Suppressor macrophage treated with lipopolysaccharide for 1 hour (primary cell): ENCODE data around the gene DPYSL4.

Source experiments
- DNase-seq, 3 donors: peaks; one replicate each; pipeline ENCODE4 v3.0.0-alpha.2; 2020 to 2022

The DPYSL4 gene

GRCh38 chr10:132230557-132231210 is 43.9 kb downstream of the DPYSL4 start:
- DNase-seq: no peak

DNA sequence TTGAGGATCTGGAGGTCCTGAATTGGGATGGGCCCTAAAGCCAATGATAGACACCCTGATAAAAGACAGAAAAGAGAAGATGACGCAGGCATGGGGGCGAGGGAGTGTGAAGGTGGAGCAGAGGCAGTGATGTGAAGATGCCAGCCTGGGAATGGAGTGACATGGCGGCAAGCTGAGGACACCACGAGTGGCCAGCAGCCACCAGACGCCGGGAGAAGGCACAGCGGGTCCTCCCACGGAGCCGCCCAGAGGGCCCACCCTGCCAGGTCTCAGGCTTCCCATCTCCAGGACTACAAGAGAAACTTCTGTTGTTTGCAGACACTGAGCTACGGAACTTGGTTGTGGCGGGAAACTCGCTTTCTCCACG is 44.9 kb downstream of the DPYSL4 start:
- no peak for DNase-seq

DNA sequence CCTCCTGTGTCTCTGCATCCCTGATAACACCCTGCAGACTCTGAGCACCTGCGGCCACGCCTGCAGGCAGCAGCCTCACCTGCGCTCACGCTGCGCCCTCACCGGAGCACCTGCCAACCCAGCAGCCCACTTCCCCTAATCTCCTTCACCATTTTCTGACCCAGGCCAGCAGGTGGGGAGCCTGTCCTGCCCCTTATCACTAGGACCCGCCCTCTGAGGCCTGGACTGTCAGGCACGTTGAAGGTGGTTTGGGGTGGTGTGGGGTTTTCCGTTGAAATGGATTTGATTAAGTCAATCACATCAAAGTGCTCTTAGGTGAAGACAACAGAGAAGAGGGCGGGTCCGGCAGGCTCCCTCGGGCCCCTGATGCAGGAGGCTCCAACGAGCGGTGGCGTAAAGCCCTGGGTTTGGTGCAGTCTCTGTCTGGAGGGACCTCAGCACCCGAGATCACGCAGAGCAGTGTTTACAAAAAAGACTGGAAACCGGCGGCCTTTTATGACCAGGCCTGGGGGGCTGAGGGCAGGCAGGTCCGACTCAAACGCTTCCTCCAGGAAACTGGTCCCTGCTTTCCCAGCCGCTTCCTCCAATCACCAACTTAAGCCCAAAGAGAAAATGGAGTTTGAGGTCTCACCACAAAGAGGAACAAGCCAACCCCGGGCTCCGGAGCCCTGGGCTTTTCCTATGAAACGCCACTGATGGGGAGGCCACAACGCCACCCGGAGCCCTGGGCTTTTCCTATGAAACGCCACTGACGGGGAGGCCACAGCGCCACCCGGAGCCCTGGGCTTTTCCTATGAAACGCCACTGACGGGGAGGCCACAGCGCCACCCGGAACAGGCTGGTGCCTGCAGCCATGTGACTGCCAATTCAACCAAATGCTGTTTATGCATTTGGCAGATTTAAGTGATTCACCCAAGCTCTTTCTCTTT is 45.5 kb downstream of the DPYSL4 start:
- DNase-seq: peak; percentile 92 to 96 (median 95)

- no peak for DNase-seq
These were observed 46.2 kb downstream of the DPYSL4 start for GRCh38 chr10:132232981-132233380.

DNA sequence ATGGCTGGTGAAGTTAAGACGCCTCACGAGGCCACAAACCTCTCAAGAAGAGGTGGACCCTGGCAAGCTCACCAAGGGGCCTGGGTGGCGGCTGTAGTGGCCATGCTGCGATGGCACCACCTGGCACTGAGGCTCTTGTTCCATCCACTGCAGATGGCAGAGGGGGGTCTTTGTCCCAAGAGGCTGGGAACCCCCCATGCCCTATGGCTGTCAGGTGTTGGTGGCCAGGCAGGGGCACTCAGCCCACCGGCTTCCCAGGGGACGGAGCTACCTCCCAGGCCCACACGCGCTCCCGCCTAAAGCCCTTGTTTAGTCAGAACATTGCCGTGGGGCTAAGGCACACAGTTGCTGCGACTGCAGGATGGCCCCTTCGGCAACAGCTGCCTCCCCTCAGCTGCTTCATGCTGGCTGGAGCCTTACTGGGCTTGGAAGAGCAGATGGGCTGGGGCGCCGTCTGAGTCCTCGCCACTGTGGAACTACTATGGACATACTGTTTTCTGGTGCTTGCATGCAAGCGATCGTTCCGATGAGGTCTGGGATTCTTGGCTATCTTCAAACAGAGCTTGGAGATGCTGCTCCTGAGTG is 46.8 kb downstream of the DPYSL4 start:
- no peak for DNase-seq

DNA sequence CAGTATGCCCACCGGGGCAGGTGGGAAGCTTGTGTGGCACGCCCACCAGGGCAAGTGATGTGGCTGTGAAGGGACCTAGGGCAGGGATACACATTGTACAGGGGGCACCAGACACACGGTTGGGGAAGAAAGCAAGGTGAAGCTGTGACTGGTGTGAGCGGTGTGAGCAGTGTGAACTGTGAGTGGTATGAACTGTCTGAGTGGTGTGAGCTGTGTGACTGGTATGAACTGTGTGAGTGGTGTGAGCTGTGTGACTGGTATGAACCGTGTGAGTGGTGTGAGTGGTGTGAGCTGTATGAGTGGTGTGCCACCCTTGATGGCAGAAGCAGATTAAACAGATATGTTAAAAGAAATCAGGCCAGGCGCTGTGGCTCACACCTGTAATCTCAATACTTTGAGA is 48.1 kb downstream of the DPYSL4 start:
- no peak for DNase-seq

DNA sequence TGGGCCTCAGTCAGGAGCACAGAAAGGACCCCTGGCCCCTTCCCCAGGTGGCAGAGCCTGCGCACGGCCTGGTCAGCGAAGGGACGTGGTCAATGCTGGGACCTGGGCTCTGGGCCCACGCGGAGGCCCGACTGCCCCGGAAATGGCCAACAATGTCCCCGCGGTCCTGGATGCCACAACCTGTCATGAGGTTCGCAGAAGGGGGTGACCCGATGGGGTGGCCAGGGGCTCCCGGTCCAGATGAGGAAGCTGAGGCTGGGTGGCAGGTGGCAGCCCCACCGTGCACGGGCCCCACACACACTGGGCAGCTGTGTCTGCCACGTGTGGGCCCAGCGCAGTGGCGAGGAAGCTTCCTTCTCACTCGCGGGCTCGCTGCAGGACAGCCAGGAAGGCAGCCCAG is 49.4 kb downstream of the DPYSL4 start:
- DNase-seq: no peak

GRCh38 chr10:132236881-132237280 is 50.1 kb downstream of the DPYSL4 start:
- no peak for DNase-seq

DNA sequence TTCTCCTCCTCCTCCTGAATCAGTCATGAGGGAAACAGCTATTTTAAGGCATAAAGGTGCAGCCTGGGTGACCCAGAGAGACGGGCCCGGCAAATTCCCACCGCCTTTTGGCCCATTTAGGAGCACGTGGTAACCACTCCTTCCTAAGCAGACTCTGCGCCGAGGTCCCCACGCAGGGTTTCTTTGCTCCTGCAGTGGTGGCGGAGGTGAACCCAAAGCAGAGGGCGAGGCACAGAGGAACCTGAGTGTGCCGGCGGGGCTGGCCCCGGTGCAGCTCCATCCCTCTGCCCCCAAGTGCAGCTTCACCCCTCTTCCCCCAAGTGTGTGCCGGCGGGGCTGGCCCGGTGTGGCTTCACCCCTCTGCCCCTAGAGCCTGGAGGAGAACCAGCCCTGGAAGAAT is 50.6 kb downstream of the DPYSL4 start:
- DNase-seq: no peak

GRCh38 chr10:132237871-132238270 is 51.1 kb downstream of the DPYSL4 start:
- peak in 1 of 3 donors; percentile 15 for DNase-seq

- DNase-seq: no peak
These were observed 51.8 kb downstream of the DPYSL4 start for GRCh38 chr10:132238371-132239125.

DNA sequence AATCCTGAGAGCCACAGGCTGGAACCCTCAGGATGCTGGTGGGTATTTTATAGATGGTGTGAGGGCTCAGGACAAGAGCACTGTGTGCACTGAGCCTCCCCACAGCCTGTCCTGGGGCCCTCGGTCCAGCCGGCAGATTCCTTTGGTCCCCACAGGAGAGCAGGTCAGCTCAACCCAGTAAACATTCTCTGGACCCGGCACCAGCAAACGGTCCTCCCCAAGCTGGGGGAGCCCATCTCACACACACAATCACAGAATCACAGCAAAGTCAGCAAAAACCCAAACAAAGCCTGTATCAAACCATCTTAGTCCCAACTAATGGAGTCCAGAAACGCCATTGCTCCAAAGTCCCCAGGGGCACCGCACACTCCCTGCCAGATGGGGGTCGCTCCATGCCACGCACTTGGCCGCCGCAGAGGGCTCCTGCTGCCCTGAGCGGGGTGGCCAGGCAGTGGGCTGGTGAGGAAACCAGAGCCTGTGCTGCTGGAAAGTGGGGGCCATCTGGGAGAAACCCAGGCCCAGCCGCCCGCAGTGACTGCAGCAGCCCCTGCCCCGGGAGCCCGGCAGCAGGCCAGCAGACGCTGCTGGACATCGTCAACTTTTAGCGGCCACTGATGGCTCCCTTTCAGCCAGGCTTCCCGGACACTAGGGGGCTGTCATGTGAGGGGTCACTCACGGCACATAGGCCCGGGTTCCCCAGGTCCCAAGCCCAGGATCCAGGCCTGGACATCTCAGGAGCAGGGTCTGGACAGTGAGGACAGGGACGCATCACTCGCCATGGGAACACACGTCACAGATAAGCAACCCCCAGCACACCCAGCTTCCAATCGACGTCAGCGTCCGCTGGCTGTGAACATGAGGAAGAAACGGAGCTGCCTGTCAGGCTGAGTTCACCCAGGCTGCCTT is 52.6 kb downstream of the DPYSL4 start:
- no peak for DNase-seq

GRCh38 chr10:132240156-132240555 is 53.4 kb downstream of the DPYSL4 start:
- no peak for DNase-seq

GRCh38 chr10:132240581-132240980 is 53.8 kb downstream of the DPYSL4 start:
- no peak for DNase-seq

DNA sequence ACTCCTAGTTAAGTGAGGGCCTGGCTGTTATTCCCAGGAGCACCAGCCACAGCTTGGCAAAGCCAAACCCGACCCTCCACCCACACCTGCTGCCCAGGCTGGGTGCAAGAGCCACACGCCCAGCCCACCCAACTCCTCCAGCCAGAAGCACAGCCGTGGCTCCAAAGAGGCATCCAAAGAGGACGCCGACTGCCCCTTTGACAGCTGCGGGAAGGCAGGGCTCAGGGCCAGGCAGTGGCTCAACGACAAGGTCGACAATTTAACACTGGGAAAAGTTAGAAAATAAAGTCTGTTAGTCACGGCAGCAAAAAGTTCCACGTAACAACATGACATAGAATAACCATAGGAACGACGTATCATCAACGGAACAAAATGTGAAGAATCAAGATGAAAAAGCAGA is 54.3 kb downstream of the DPYSL4 start:
- no peak for DNase-seq

DNA sequence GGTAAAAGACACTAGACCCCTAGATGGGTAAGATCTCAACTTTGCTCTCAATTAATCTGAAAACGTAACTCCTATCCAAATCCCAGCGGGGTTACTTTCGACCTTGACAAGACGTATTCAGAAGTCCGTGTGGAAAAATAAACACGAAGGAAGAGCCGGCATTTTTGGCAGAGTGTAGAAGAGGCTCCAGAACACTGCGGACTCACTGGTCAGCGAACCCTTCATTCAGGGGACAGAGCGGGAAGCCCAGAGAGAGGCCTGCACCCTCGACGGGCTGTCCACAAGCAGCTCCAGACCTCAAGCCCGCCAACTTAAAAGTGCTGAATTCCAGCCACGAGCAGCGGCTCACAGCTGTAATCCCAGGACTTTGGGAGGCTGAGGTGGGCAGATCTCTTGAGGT is 54.7 kb downstream of the DPYSL4 start:
- DNase-seq: no peak

- DNase-seq: no peak
These were observed 55.5 kb downstream of the DPYSL4 start for GRCh38 chr10:132242103-132242840.

DNA sequence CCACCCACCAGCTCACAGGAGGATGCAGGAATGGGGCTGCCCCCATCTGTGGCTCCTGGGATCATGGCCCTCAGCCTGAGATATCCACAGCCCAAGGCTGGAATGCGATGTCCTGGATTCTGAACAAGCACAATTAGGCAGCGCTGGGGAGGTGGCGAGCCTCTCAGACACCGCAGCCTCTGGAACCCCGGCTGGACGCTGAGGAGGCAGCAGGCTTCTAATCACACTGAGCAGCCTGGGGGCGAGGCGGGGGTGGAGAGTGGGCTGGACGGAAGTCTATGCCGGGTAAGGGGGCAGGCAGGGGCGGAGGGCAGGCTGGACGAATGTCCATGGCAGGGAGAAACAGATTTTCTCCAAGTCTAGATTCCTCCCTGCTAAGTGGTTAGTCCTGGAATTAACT is 56.4 kb downstream of the DPYSL4 start:
- no peak for DNase-seq

DNA sequence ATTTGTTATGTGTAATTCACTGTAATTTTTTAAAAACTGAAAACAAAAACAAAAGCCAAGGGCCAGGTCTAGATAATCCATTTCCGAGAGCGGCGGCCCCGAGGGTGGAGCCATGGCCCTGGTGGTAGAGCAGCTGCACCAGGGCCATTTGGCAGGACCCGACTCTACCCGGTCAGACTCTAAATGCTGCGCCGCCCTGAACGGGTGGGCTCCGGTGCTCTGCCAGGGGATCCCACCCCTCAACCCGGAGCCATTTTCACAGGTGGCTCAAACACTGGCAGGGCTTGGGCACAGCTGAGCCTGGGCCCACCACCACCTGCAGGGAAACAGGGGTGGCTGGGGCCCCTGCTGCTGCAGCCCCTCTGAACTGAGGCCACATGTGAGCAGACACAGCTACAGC is 56.9 kb downstream of the DPYSL4 start:
- DNase-seq: no peak

GRCh38 chr10:132245056-132245455 is 58.3 kb downstream of the DPYSL4 start:
- no peak for DNase-seq

DNA sequence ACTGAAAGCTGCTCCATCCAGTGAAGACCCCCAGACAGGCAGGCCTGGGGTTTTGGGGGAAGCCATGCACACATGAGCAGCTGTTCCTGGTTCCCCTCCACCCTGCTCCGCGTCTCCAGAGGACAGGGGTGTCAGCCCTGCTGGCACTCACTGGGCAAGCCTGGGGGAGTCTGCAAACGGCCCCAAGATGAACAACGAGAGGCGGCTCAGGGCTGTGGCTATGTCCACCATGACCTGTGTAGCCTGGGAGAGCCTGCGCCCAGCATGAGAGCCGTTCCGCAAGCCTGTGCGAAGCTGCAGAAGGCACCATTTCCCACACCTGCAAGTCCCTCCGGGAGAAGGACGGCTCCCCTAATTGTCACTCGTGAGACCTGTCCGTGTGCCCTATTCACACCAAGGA is 59.5 kb downstream of the DPYSL4 start:
- DNase-seq: no peak
